Stimulated activated CD8-positive, alpha-beta memory T cell treated with anti-CD3 and anti-CD28 coated beads, Interleukin-7, amount 100 ng/mL, for 1 hour (primary cell): ENCODE measurements around the gene CLEC4F.

ENCODE experiments used
- DNase-seq, 2 donors: peaks; one replicate each; pipeline ENCODE4 v3.0.0-alpha.2; 2020; ENCODE audit warnings: low read depth in 2 of 2

CLEC4F gene, protein sequence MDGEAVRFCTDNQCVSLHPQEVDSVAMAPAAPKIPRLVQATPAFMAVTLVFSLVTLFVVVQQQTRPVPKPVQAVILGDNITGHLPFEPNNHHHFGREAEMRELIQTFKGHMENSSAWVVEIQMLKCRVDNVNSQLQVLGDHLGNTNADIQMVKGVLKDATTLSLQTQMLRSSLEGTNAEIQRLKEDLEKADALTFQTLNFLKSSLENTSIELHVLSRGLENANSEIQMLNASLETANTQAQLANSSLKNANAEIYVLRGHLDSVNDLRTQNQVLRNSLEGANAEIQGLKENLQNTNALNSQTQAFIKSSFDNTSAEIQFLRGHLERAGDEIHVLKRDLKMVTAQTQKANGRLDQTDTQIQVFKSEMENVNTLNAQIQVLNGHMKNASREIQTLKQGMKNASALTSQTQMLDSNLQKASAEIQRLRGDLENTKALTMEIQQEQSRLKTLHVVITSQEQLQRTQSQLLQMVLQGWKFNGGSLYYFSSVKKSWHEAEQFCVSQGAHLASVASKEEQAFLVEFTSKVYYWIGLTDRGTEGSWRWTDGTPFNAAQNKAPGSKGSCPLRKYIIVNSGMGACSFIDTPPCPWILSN

GRCh38 chr2:70820499-70820898 is at the start of gene CLEC4F:
Gene CLEC4F (minus strand): TSS chr2:70820599. CDS start chr2:70820523, 76 bp downstream.
- DNase-seq = no peak

DNA sequence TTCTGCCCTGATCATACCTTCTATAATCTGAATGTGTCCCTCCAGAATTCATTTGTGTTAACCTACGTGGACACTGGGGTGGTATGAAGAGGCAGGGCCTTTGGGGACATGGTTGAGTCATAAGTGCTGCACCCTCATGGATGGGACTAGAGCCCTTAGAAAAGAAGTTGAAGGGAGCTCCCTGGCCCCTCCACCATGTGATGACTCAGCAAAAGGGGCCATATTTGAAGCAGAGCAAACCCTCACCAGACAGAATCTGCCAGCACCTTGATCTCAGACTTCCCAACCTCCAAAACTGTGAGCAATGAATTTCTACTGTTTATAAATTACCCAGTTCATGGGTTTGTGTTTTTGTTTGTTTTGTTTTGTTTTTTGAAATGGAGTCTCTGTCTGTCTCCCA is 48.6 kb upstream of the CLEC4F start:
- no peak for DNase-seq

GRCh38 chr2:70861777-70862625 is 41.6 kb upstream of the CLEC4F start:
- DNase-seq = peak; percentile 45 to 57

DNA sequence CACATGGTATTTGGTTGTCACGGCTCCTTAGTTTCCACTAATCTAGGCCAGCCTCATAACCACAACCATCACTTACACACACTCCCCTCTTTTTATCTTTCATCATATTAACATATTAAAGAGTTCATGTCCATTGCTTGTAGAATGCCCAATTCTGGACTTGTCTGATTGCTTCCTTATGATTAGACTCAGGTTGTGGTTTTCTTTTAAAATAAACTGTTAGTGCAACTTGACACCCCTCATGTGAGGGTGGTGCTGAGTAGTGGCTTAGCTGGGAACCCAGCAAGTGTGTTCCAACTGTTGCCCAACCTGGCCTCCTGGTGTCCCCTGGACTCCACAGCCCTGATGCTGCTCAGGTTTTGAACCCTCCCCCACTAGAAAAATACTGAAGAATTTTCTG is 35.3 kb upstream of the CLEC4F start:
- DNase-seq = no peak

GRCh38 chr2:70854411-70854810 is 34.0 kb upstream of the CLEC4F start:
- DNase-seq = no peak

GRCh38 chr2:70852824-70853223 is 32.4 kb upstream of the CLEC4F start:
- no peak for DNase-seq

DNA sequence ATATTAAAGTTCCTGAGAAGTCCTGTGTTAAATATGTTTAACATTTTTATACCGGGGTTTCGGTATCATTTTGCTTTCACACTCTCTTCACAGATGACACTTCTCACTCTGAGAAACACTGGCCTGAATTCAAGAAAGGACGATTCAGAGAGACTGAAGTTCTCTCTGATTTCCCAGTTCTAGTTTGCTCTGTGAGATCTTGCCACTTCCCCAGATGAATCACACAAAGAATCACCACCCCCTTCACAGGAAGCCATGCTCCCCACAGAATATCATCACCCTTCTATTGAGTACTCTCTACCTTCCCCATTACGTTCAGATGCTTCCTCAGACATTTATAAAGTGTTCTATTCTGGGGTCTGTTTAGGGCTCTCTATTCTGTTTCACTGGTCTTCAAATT is 31.3 kb upstream of the CLEC4F start:
- DNase-seq = no peak

- no peak for DNase-seq
Measured at GRCh38 chr2:70850925-70851324, 30.5 kb upstream of the CLEC4F start.

- no peak for DNase-seq
Measured at GRCh38 chr2:70842401-70842800, 22.0 kb upstream of the CLEC4F start.

- DNase-seq = no peak
Measured at GRCh38 chr2:70837980-70838925, 17.9 kb upstream of the CLEC4F start.

DNA sequence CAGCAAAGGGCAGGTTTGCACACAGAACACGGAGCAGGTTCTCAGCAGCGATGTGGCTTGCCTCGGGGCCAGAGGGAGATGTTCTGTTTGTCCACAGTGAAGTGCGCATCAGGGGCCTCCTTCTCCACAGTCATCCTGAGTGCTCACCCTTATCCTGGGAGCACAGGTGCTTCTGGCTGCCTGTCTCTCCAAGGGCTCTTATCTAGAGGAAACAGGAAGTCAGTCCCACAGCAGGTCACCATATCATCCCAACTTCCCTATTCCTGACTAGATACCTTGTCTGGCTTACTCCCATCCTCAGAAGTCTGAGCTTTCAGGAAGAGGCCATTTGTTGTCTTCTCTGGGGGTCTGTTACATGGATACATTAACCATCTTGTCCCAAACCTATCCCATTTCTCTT is 15.2 kb upstream of the CLEC4F start, which contains the start of gene CD207:
TSS of gene CD207 (minus strand) at position 174 of the 400 bp plus-strand sequence. CDS start at position 134, 40 bp downstream.
- no peak for DNase-seq

- DNase-seq = no peak
Measured at GRCh38 chr2:70834881-70835280, 14.5 kb upstream of the CLEC4F start.

DNA sequence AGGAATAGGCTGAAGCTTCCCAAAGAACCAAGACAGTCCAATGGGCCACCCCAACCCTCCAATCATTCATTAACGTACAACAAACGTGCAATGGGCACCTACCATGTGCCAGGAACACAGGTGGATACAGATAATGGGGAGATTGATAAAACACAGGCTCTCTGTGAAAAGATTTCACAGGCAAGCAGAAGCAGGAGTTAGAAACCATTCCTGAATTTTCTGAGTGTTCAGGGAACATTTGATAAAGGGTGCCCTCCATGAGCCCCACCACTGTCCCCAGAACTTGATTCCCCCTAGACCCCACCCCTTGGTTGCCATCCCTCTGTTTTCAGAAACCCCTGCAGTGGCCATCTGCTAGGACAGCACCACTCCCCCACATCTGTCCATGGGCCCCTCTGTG is 13.7 kb upstream of the CLEC4F start:
- DNase-seq = no peak

DNA sequence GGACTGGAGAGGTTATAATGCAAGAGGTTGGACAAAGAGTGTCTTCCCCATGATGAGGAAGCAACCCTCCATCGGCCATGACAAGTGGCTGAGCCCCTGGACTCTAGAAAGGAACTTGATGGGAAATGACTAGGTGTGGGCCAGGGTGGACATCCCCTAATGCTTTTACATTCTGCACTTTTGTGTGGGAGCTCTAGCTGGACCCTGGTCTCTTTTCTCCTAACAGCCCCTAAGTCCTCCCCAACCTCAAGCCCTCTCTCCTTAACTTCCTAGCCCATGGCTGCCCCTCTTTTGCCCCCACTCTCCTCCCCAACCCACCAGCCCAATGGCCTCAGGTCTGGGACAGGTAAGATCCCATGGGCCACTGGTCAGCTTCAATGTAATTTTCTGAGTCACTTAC is 12.8 kb upstream of the CLEC4F start:
- DNase-seq = no peak

- no peak for DNase-seq
Measured at GRCh38 chr2:70832386-70832785, 12.0 kb upstream of the CLEC4F start.

GRCh38 chr2:70831861-70832260 is 11.5 kb upstream of the CLEC4F start:
- no peak for DNase-seq

- no peak for DNase-seq
Measured at GRCh38 chr2:70830366-70830765, 10.0 kb upstream of the CLEC4F start.

GRCh38 chr2:70829916-70830315 is 9.5 kb upstream of the CLEC4F start:
- no peak for DNase-seq

GRCh38 chr2:70828914-70829824 is 8.8 kb upstream of the CLEC4F start:
- DNase-seq = no peak

- no peak for DNase-seq
Measured at GRCh38 chr2:70828115-70828514, 7.7 kb upstream of the CLEC4F start.
